Head of caudate nucleus (tissue), 42 donors: ENCODE results near the gene USPL1.
"Not testable (repeated sequence)": the region's sequence is repeated elsewhere in the genome, so short reads cannot be mapped to it uniquely, and the experiment has no call there.

Source experiments
- DNase-seq, 42 donors: peaks; one replicate each; pipeline versions ENCODE4 v3.0.0 to v3.0.0-alpha.2; 2020 to 2021; ENCODE audit warnings: mixed read lengths in 7 of 42
- intact Hi-C: fragments of 100-400 bp; cut with DNase I; formaldehyde crosslinking; loops from one replicate; pipeline ENCODE4 v1.15.0; 2022

USPL1 gene

GRCh38 chr13:30648522-30649012 is 30.8 kb downstream of the USPL1 start:
- DNase-seq = no peak
- intact Hi-C loops = no loop called here

GRCh38 chr13:30651648-30652047 is 33.9 kb downstream of the USPL1 start:
- DNase-seq, intact Hi-C loops: not testable (repeated sequence)

DNA sequence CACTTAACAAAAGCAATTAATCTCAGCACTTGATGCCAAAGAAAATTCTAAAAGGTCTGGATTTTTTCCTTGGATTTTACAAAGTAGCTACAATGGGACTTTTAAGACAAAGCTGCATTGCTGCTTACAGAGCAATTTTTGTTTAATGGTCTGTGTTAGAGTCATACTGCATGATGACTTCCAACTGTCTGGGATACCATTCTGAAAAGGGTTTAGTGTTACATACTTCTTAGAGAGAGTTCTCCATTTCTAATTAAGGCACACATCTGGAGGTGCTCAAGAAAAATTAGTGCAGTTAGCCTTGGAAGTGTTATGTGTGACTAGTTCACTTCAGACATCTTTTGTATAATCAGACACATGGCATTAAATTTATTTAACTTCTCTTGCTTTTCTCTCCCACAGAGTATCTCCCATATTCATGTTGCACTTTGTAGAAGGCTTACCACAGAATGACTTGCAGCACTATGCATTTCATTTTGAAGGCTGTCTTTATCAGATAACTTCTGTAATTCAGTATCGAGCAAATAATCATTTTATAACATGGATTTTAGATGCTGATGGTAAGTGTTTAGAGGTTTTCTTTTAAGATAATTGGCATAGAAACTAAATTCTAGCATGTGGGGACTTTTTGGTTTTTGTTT is 35.1 kb downstream of the USPL1 start:
- DNase-seq = no peak
- intact Hi-C loops = no loop called here

DNA sequence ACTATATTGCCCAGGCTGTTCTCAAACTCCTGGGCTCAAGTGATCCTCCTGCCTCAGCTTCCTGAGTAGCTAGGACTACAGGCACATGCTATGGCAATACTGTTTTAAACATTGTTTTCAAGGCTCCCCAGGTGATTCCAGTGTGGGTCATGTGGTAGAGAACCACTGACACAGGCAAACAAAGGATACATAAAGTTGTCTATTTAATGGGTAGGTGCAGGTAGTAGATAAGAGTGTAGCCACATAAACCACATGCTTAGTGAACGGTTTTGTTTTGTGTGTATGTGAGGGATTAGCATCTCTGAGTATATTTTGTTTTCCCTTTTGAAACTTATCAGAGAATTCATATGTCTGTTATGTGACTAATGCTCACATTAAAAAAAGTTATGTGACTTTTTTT is 36.7 kb downstream of the USPL1 start:
- DNase-seq = no peak
- intact Hi-C loops = no loop called here

- no peak for DNase-seq
- intact Hi-C loops = no loop called here
Observed at GRCh38 chr13:30656178-30656577, 38.5 kb downstream of the USPL1 start.

- intact Hi-C loops = no loop called here
- no peak for DNase-seq
Observed at GRCh38 chr13:30659980-30660379, 42.3 kb downstream of the USPL1 start.

- DNase-seq = no peak
- intact Hi-C loops = no loop called here
Observed at GRCh38 chr13:30660796-30661195, 43.1 kb downstream of the USPL1 start.

- intact Hi-C loops = no loop called here
- DNase-seq = peak in 1 of 42 donors; percentile 3
Observed at GRCh38 chr13:30664689-30665275, 47.1 kb downstream of the USPL1 start.

DNA sequence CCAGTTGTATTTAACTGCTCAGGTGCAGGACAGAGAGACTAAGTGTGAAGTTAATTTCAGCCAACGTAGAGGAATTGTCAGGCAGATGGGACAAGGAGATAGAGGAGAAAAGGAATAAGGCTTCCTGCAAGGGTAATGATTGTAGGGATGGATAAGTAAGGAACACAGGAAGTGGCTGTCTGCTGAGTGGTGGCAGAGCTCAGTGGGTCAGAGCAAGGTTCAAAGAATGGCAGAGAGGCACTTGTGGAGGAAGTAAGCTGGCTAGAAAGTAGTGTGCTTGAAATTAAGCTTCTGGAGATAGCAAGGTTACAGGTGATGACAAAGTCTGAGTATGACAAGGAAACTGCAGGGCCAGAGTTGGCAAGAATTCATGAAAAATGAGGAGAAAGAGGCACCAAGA is 47.9 kb downstream of the USPL1 start:
- intact Hi-C loops = no loop called here
- DNase-seq = no peak

DNA sequence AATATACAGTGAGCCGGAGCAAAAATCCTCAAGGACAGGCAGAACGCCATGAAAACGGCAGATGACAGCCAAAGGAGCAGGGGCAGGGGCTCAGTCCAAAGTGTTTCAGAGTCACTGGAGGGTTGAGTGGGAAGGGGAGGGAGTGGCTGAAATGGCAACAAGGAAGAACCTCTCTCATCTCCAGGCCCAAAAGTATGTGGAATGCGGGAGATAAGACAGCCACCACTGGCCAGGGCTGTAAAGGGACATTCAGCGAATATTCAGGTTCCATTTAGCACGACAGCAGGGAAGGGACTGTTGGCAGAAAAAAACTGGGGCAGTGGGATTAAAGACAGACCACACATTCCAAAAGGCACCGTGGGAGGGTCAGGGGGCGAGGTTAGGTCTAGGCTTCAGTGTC is 48.4 kb downstream of the USPL1 start:
- intact Hi-C loops = no loop called here
- DNase-seq = peak in 1 of 42 donors; percentile 18

DNA sequence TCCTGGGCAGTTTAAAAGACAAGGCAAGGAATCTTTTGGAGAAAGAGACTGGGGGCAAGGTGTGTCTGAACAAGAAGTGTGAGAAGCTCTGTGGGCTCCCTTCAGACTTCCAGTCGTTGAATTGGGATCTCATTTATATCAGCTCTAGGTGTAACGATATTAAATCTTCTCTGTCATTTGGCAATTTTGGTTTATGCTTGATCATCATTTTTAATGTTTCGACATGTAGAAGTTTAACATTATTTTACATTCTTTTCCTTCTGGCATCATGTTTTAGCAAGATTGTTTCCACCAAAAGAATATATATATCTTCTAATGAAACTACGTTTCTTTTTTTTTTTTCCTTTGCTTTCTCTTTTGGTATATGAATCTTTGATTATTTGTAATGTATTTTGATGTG is 49.3 kb downstream of the USPL1 start:
- intact Hi-C loops = no loop called here
- peak in 1 of 42 donors; percentile 20 for DNase-seq

GRCh38 chr13:30668312-30668711 is 50.6 kb downstream of the USPL1 start:
- DNase-seq = no peak
- intact Hi-C loops = no loop called here

DNA sequence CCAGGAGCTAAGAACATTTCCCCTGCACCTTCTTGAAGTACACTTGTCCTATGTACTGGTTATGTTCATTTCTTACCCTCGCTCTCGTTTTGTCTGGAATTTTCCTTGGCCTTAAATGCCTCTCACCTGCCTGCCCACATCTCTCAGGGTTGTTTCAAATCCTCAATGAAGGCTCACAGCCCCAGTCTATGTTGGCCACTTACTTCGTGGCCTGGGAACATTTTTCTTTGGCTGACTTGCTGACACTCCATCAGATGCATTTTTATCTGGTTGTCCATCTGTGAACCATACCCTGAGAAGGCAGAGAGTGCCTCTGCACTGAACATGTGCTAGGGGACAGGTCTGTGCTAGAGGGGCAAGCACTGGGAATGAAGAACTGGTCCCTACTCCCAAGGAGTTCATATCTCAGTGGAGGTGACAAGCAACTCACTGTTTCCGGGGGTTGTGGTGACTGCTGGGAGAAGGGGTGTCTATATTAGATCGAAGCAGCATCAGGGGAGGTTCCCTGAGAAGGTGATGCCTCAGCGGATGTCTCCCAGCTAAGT is 53.6 kb downstream of the USPL1 start:
- DNase-seq = no peak
- intact Hi-C loops = loop anchor here (10.0 kb wide), 1 partner anchor 207 kb away; the partner anchor contains the start of gene HMGB1

- intact Hi-C loops = loop anchor here (1.0 to 10.0 kb wide), 2 partner anchors 57 to 209 kb away; partner anchors contain the start of genes HMGB1 and USPL1
- peak; percentile 74 to 95 (median 90) for DNase-seq
Observed at GRCh38 chr13:30673669-30674521, 56.2 kb downstream of the USPL1 start.

DNA sequence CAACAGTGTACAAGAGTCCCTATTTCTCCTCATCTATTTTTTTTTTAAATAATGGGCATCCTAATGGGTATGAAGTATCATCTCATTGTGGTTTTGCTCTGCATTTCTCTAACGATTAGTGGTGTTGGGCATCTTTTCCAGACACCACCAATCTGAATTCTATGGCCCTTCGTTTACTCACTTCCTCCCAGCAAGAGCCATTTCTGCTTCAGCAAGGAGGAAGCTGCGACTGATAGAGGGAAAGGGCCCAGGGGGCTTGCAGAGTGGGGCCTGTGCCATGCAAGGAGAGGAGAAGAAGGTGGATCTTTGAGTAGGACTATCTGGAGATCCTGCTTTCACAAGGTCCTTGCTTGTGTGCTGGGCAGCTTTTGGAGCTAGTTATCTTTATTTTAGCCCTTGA is 58.0 kb downstream of the USPL1 start:
- intact Hi-C loops = loop anchor here (5.0 to 10.0 kb wide), 2 partner anchors 127 to 211 kb away; partner anchors contain the start of gene HMGB1
- DNase-seq = peak in 1 of 42 donors; percentile 34

- intact Hi-C loops = loop anchor here (5.0 to 10.0 kb wide), 2 partner anchors 126 to 212 kb away; partner anchors contain the start of gene HMGB1
- peak in 1 of 42 donors; percentile 40 for DNase-seq
Observed at GRCh38 chr13:30676672-30677071, 59.0 kb downstream of the USPL1 start.

- intact Hi-C loops = loop anchor here (5.0 to 10.0 kb wide), 2 partner anchors 123 to 215 kb away; partner anchors contain the start of gene HMGB1
- DNase-seq = peak in 34 of 42 donors; percentile 9 to 77 (median 44)
Observed at GRCh38 chr13:30679483-30680330, 62.0 kb downstream of the USPL1 start.

- DNase-seq = peak in 1 of 42 donors; percentile 20
Observed at GRCh38 chr13:30681843-30682242, 64.1 kb downstream of the USPL1 start.

More at GRCh38 chr13:30681843-30682242, 64.1 kb downstream of the USPL1 start:
- intact Hi-C loops = no loop called here
